ENCODE measurements around the gene SH3BP5. TPM values are rescaled to one million over a fixed set of nuclear protein-coding genes. Genes with fewer than 3 reads are reported as not detected.

The SH3BP5 gene
- total RNA-seq, 1 donor from 2014 or later: 106 TPM

GRCh38 chr3:15277861-15278500, 54.4 kb downstream of the SH3BP5 start:
- DNase-seq (ENCODE audit: low read depth, low spot score): no peak

- no peak for DNase-seq (ENCODE audit: low read depth, low spot score)
These were observed 56.2 kb downstream of the SH3BP5 start for GRCh38 chr3:15276028-15276724.

- DNase-seq (ENCODE audit: low read depth, low spot score): no peak
These were observed 59.2 kb downstream of the SH3BP5 start for GRCh38 chr3:15273227-15273626.

GRCh38 chr3:15272426-15273196, 59.8 kb downstream of the SH3BP5 start:
- DNase-seq (ENCODE audit: low read depth, low spot score): no peak

GRCh38 chr3:15271785-15272381, 60.5 kb downstream of the SH3BP5 start:
- no peak for DNase-seq (ENCODE audit: low read depth, low spot score)

- DNase-seq (ENCODE audit: low read depth, low spot score): no peak
These were observed 61.4 kb downstream of the SH3BP5 start for GRCh38 chr3:15271030-15271429.

GRCh38 chr3:15269091-15269989, 63.0 kb downstream of the SH3BP5 start:
- DNase-seq (ENCODE audit: low read depth, low spot score): peak; percentile 78

- DNase-seq (ENCODE audit: low read depth, low spot score): peak; percentile 64
These were observed 64.3 kb downstream of the SH3BP5 start for GRCh38 chr3:15268033-15268631.

GRCh38 chr3:15267502-15267901, 64.9 kb downstream of the SH3BP5 start:
- DNase-seq (ENCODE audit: low read depth, low spot score): no peak

GRCh38 chr3:15266510-15267376, 65.6 kb downstream of the SH3BP5 start:
- DNase-seq (ENCODE audit: low read depth, low spot score): no peak

GRCh38 chr3:15265655-15266509, 66.5 kb downstream of the SH3BP5 start:
- no peak for DNase-seq (ENCODE audit: low read depth, low spot score)

- DNase-seq (ENCODE audit: low read depth, low spot score): no peak
These were observed 67.9 kb downstream of the SH3BP5 start for GRCh38 chr3:15264486-15264885.

- DNase-seq (ENCODE audit: low read depth, low spot score): no peak
These were observed 68.5 kb downstream of the SH3BP5 start for GRCh38 chr3:15263926-15264325.

GRCh38 chr3:15263120-15263519, 69.3 kb downstream of the SH3BP5 start:
- no peak for DNase-seq (ENCODE audit: low read depth, low spot score)

- DNase-seq (ENCODE audit: low read depth, low spot score): no peak
These were observed 70.4 kb downstream of the SH3BP5 start for GRCh38 chr3:15262021-15262420.

GRCh38 chr3:15261274-15261673, 71.1 kb downstream of the SH3BP5 start:
- DNase-seq (ENCODE audit: low read depth, low spot score): no peak

- DNase-seq (ENCODE audit: low read depth, low spot score): no peak
These were observed 71.9 kb downstream of the SH3BP5 start for GRCh38 chr3:15260531-15260930.

GRCh38 chr3:15258720-15259119, 73.7 kb downstream of the SH3BP5 start:
- DNase-seq (ENCODE audit: low read depth, low spot score): no peak
